Bronchial epithelial cell (primary cell): ENCODE data around the gene CCDC121. TPM values are rescaled to one million over a fixed set of nuclear protein-coding genes. Genes with fewer than 3 reads are reported as not detected.
A peak's percentile ranks its signal among the peaks of the same experiment; 100 is the strongest.

Experiments
- DNase-seq: peaks from one replicate; pipeline ENCODE4 v3.0.0-alpha.2; 2010; ENCODE audit warnings: low read depth
- FAIRE-seq: peaks from 2 replicates; lab custom pipeline; 2011; peaks lifted over from hg19 to GRCh38; lab: Jason Lieb, UNC
- H3K27me3 ChIP-seq: 2 replicates; pipeline ENCODE4 v1.5.1; 2011; ENCODE audit warnings: low read length; ENCODE audit not compliant: control insufficient read depth, insufficient read depth
- H3K36me3 ChIP-seq: 2 replicates; pipeline ENCODE4 v1.5.1; 2011; ENCODE audit warnings: low read length; ENCODE audit not compliant: control insufficient read depth, insufficient read depth
- H3K4me3 ChIP-seq: 2 replicates; pipeline ENCODE4 v1.5.1; 2011; ENCODE audit warnings: mild to moderate bottlenecking, low read depth, low read length, control low read depth
- total RNA-seq: library from RNA; depleted of rRNA; stranded (reverse); fragments of >200 nt; gene quantifications from 2 replicates; pipeline ENCODE4 v1.2.1, GENCODE V29; 2014
- TF ChIP-seq, protein P1 (sequence below): IDR thresholded peaks from 2 replicates; pipeline ENCODE4 v1.5.1; 2011; ENCODE audit warnings: mild to moderate bottlenecking, moderate library complexity, low read length, control low read depth, inconsistent platforms; ENCODE audit not compliant: insufficient read depth, severe bottlenecking

Gene CCDC121
- total RNA-seq, 1 donor from 2014 or later = 0.79 TPM

DNA sequence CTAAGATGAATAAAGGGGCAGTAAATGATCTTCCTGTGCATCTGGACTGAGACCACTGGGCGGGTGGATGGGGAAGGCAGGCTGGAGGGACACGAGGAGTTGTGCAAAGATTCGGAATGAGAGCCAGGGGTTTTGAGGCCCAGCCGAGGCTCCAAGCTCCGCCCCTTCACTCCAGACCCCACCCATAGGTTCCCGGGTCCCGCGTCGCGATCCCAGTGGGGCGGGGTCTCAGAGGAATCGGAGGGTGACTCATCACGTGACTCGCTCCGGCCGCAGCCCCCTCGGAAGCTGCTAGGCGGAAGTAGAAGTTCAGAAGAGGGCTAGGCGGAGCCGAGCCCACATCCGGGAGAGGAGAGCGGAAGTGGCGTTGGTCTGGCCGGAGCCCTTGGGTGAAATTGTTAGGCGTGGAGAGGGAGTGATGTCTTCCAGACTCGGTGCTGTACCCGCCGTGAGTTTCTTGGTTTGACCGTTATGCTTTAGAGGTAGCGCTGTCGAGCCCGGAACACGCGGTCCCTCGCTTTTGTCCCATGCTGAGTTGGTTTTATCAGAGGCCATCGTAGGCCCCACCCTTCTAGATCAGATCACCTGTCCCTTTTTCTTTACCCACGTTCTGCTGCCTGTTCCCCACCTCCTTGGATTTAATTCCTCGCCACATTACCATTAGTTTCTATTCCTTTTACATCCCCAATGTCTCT is 46.0 kb downstream of the CCDC121 start, which contains the start of gene ZNF512:
ZNF512 (plus strand) TSS at position 348 of the 695 bp plus-strand sequence; CDS start at position 419, 71 bp downstream.
- no peaks in the 10 kb centered on the region for H3K36me3 ChIP-seq
- TF ChIP-seq, protein P1, sequence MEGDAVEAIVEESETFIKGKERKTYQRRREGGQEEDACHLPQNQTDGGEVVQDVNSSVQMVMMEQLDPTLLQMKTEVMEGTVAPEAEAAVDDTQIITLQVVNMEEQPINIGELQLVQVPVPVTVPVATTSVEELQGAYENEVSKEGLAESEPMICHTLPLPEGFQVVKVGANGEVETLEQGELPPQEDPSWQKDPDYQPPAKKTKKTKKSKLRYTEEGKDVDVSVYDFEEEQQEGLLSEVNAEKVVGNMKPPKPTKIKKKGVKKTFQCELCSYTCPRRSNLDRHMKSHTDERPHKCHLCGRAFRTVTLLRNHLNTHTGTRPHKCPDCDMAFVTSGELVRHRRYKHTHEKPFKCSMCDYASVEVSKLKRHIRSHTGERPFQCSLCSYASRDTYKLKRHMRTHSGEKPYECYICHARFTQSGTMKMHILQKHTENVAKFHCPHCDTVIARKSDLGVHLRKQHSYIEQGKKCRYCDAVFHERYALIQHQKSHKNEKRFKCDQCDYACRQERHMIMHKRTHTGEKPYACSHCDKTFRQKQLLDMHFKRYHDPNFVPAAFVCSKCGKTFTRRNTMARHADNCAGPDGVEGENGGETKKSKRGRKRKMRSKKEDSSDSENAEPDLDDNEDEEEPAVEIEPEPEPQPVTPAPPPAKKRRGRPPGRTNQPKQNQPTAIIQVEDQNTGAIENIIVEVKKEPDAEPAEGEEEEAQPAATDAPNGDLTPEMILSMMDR = peak; percentile 25
- H3K27me3 ChIP-seq = no peaks in the 10 kb centered on the region
- H3K4me3 ChIP-seq = peak within 1 kb of the TSS; percentile 49
- FAIRE-seq = no peak
- DNase-seq = peak; percentile 68

DNA sequence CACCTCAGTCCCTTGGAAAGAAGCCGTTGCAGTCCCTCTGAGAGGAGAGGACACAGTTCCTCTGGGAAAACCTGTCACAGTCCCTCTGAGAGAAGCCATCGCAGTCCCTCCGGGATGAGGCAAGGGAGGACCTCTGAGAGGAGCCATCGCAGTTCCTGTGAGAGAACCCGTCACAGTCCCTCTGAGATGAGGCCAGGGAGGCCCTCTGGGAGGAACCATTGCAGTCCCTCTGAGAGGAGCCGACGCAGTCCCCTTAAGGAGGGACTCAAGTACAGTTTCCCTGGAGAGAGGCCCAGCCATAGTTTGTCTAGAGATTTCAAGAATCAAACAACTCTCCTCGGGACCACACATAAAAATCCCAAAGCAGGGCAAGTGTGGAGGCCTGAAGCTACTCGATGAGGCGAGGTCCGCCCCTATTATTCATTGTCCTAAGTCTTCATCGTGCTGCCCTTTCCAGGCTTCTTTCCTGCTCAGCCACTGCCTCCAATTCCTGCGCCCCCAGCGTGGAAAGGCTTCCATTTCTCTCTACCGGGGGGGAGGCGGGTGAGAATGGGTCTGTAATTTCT is 46.6 kb downstream of the CCDC121 start:
- H3K36me3 ChIP-seq = no peaks in the 10 kb centered on the region
- no peak for FAIRE-seq
- TF ChIP-seq, protein P1 = no peak

DNA sequence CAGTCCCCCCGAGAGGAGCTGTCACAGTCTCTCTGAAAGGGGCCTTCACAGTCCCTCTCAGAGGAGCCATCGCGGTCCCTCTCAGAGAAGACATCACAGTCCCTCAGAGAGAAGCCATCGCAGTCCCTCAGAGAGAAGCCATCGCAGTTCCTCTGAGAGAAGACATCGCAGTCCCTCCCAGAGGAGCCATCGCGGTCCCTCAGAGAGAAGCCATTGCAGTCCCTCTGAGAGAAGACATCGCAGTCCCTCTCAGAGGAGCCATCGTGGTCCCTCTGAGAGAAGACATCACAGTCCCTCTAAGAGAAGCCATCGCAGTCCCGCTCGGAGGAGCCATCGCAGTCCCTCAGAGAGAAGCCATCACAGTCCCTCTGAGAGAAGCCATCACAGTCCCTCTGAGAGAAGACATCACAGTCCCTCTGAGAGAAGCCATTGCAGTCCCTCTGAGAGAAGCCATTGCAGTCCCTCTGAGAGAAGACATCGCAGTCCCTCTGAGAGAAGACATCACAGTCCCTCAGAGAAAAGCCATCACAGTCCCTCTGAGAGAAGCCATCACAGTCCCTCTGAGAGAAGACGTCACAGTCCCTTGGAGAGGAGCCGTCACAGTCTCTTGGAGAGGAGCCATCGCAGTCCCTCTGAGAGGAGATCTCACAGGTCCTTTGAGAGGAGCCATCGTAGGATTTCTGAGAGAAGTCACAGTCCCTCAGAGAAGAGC is 47.2 kb downstream of the CCDC121 start:
- no peaks in the 10 kb centered on the region for H3K36me3 ChIP-seq
- H3K27me3 ChIP-seq = no peaks in the 10 kb centered on the region
- FAIRE-seq (no peak), DNase-seq (no peak)
- H3K4me3 ChIP-seq = no peak overlapping the region
- TF ChIP-seq, protein P1 = no peak

More for the DNA sequence above, 46.6 kb downstream of the CCDC121 start:
- DNase-seq = no peak
- Histone ChIP-seq H3K27me3 (no peaks in the 10 kb centered on the region), H3K4me3 (peak overlapping the region; percentile 49)

Other genes starting within 250 kb of the CCDC121 start
- gene ZNF513, start 248.3 kb downstream of the CCDC121 start, total RNA-seq = 7.1 and 9.5 TPM in 2 replicates
- 94.2 and 143 TPM in 2 replicates for gene PPM1G, start 219.4 kb downstream of the CCDC121 start, total RNA-seq
- gene NRBP1, start 200.4 kb downstream of the CCDC121 start, total RNA-seq = 93.7 and 125 TPM in 2 replicates
- gene KRTCAP3, start 186.6 kb downstream of the CCDC121 start, total RNA-seq = 28.4 and 29.1 TPM in 2 replicates
- 5.0 and 5.5 TPM in 2 replicates for gene IFT172, start 139.3 kb downstream of the CCDC121 start, total RNA-seq
- gene FNDC4, start 133.8 kb downstream of the CCDC121 start, total RNA-seq = 7.6 and 8.1 TPM in 2 replicates
- not detected in 2 replicates for gene GCKR, start 132.2 kb downstream of the CCDC121 start, total RNA-seq
- 6.4 and 7.4 TPM in 2 replicates for gene ZNF512, start 46.0 kb downstream of the CCDC121 start, total RNA-seq
- 31.7 and 47.9 TPM in 2 replicates for gene GPN1, start within 50 bp of the CCDC121 start, total RNA-seq
- 10.5 and 14.7 TPM in 2 replicates for gene SUPT7L, start 34.6 kb upstream of the CCDC121 start, total RNA-seq
- gene SLC4A1AP, start 34.9 kb upstream of the CCDC121 start, total RNA-seq = 20.5 and 27.4 TPM in 2 replicates
- 11.3 and 37.9 TPM in 2 replicates for gene MRPL33, start 142.7 kb upstream of the CCDC121 start, total RNA-seq